HL-60/S4 treated with retinoic acid at 250 ng/mL for 4 days and 3 days (cell line): ENCODE results near the gene ALS2.
"Not testable (repeated sequence)": the region's sequence is repeated elsewhere in the genome, so short reads cannot be mapped to it uniquely, and the experiment has no call there.

ENCODE experiments used
- in situ Hi-C: fragments of 300-500 bp; cut with MboI; formaldehyde crosslinking; loops from 2 replicates; pipeline ENCODE4 v1.7.0; 2022; ENCODE audit warnings: low sequenced_read_pairs

Gene ALS2

GRCh38 chr2:201780674-201781493 is at the start of gene ALS2:
Gene ALS2, minus strand, starts transcription at chr2:201780933. Its CDS starts 12,048 bp downstream, at chr2:201768885.
- in situ Hi-C loops, result no loop called here

GRCh38 chr2:201828220-201828619 is 47.5 kb upstream of the ALS2 start:
- in situ Hi-C loops, result no loop called here

GRCh38 chr2:201827621-201828020 is 46.9 kb upstream of the ALS2 start:
- in situ Hi-C loops, result no loop called here

GRCh38 chr2:201824212-201824611 is 43.5 kb upstream of the ALS2 start:
- in situ Hi-C loops, result no loop called here

- in situ Hi-C loops, result no loop called here
Measured at GRCh38 chr2:201821080-201821479, 40.3 kb upstream of the ALS2 start.

GRCh38 chr2:201820383-201821007 is 39.8 kb upstream of the ALS2 start:
- in situ Hi-C loops, result no loop called here

- in situ Hi-C loops, result no loop called here
Measured at GRCh38 chr2:201816657-201817575, 36.2 kb upstream of the ALS2 start.

GRCh38 chr2:201813996-201814760 is 33.4 kb upstream of the ALS2 start:
- in situ Hi-C loops, result no loop called here

- in situ Hi-C loops, result not testable (repeated sequence)
Measured at GRCh38 chr2:201810604-201811003, 29.9 kb upstream of the ALS2 start.

- in situ Hi-C loops, result no loop called here
Measured at GRCh38 chr2:201809633-201810032, 28.9 kb upstream of the ALS2 start.

GRCh38 chr2:201808027-201808426 is 27.3 kb upstream of the ALS2 start:
- in situ Hi-C loops, result no loop called here

- in situ Hi-C loops, result no loop called here
Measured at GRCh38 chr2:201807452-201807999, 26.8 kb upstream of the ALS2 start.

- in situ Hi-C loops, result no loop called here
Measured at GRCh38 chr2:201806442-201807170, 25.9 kb upstream of the ALS2 start, which contains the start of gene CDK15. Gene CDK15, plus strand, starts transcription at chr2:201806537. Its CDS starts 128 bp downstream, at chr2:201806665.

GRCh38 chr2:201798914-201799285 is 18.2 kb upstream of the ALS2 start:
- in situ Hi-C loops, result loop anchor here (10.0 kb wide), 1 partner anchor 386 kb away; no protein-coding TSS in a partner anchor

GRCh38 chr2:201798252-201798913 is 17.6 kb upstream of the ALS2 start:
- in situ Hi-C loops, result loop anchor here (10.0 kb wide), 1 partner anchor 386 kb away; no protein-coding TSS in a partner anchor

- in situ Hi-C loops, result loop anchor here (10.0 kb wide), 1 partner anchor 387 kb away; no protein-coding TSS in a partner anchor
Measured at GRCh38 chr2:201797175-201797840, 16.6 kb upstream of the ALS2 start.

- in situ Hi-C loops, result loop anchor here (10.0 kb wide), 1 partner anchor 388 kb away; no protein-coding TSS in a partner anchor
Measured at GRCh38 chr2:201796478-201796865, 15.7 kb upstream of the ALS2 start.
